ENCODE measurements around the gene NID1. TPM values are rescaled to one million over a fixed set of nuclear protein-coding genes. Genes with fewer than 3 reads are reported as not detected.

NID1 gene
- total and polyA plus RNA-seq, 2 of the 4 experiments (the other 2 are of a cell fraction): 21.9 to 83.3 TPM

DNA sequence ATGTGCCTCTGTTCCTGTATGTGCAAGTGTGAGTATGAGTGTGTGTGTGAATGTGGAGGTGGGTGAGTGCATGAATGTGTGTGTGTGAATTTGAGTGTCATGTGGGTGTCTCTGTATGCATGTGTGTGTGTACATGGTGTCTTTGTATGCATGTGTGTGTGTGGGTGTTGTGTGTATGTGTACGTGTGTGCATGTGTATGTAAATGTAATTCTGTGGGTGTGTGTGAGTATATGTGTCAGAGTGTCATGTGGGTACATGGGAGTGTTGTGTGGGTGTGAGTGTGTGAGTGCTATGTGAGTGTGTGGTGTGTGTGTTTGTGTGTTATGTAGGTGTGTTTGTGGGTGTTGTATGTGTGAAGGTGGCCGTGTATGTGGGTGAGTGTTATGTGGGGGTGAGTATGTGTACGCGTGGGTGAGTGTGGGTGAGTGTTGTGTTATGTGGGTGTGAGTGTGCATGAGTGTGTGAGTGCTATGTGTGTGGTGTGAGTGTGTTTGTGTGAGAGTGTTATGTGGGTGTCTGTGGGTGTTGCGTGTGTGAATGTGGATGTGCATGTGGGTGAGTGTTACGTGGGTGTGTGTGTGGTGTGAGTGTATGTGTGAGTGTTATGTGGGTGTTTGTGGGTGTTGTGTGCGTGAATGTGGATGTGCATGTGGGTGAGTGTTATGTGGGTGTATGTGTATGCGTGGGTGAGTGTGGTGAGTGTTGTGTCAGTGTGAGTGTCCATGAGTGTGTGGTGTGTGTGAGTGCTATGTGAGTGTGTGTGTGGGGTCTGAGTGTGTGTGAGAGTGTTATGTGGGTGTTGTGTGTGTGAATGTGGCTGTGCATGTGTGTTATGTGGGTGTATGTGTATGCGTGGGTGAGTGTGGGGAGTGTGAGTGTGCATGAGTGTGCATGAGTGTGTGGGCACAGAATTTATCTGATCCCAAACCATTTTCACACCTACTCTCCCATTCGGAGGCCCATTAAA lies 36.6 kb upstream of the NID1 start:
- ChIA-PET POLR2A (ENCODE audit: unreplicated experiment) (no interaction called here), CTCF (no interaction called here)
- Histone ChIP-seq H3K27ac (ENCODE audit: insufficient read depth, low read length) (no peak overlapping the region), H3K9me3 (ENCODE audit: control insufficient read depth, insufficient read depth, low read length) (peaks cover 6% of the 10 kb centered on the region), H3K4ac (ENCODE audit: low read depth, low read length) (no peak overlapping the region), H3K36me3 (ENCODE audit: control insufficient read depth, insufficient read depth, low read length) (no peaks in the 10 kb centered on the region), H3K79me1 (ENCODE audit: low read depth in 1 of 2, low read length in 2 of 2) (no peaks in the 10 kb centered on the region), H4K20me1 (ENCODE audit: insufficient read depth, low read length) (peaks cover 3% of the 10 kb centered on the region; the same call in 1 of the 2 replicates), H3K4me2 (ENCODE audit: low read depth, low read length) (no peak overlapping the region), H3K56ac (ENCODE audit: extremely low read depth, insufficient read depth, low read length) (no peak overlapping the region), H4K91ac (ENCODE audit: insufficient read depth, low read depth, low read length) (no peak overlapping the region), H2AFZ (replicated peaks; ENCODE audit: low read length, poor library complexity) (no peak overlapping the region), H2AK5ac (ENCODE audit: low read depth, low read length) (peak overlapping the region; percentile 24; the same call in 1 of the 2 replicates), H2BK20ac (ENCODE audit: low read depth, low read length) (no peak overlapping the region), H3K18ac (ENCODE audit: low read depth, low read length) (no peak overlapping the region), H3K4me3 (ENCODE audit: insufficient read depth, low read depth, low read length) (no peak overlapping the region), H2BK5ac (ENCODE audit: low read depth, low read length, poor library complexity, severe bottlenecking) (peak overlapping the region; percentile 43), H4K8ac (ENCODE audit: low read depth in 2 of 2, low read length in 2 of 2) (no peak overlapping the region), H3K14ac (replicated peaks; ENCODE audit: low read depth, low read length) (no peak overlapping the region), H3K27me3 (ENCODE audit: control insufficient read depth, insufficient read depth, low read length) (peaks cover 7% of the 10 kb centered on the region), H3K4me1 (ENCODE audit: control insufficient read depth, insufficient read depth, low read length) (peaks cover 2% of the 10 kb centered on the region; the same call in 1 of the 2 replicates), H2BK120ac (ENCODE audit: low read depth, low read length) (no peak overlapping the region), H2AK9ac (replicated peaks; ENCODE audit: low read depth, low read length, poor library complexity) (no peak overlapping the region), H3K9me1 (ENCODE audit: insufficient read depth, low read length) (no peaks in the 10 kb centered on the region), H2BK15ac (ENCODE audit: low read depth, low read length) (no peak overlapping the region), H4K5ac (ENCODE audit: low read depth, low read length) (no peak overlapping the region), H3K23ac (ENCODE audit: low read depth, low read length) (no peak overlapping the region), H3K9ac (ENCODE audit: low read depth, low read length) (no peak overlapping the region)
- in situ Hi-C loops (cut with MboI; ENCODE audit: low sequenced_read_pairs) (loop anchor here (10.0 to 25.0 kb wide), 2 partner anchors 1286 to 1463 kb away; no protein-coding TSS in a partner anchor), intact Hi-C loops (cut with micrococcal nuclease) (loop anchor here (5.0 to 10.0 kb wide), 2 partner anchors 1283 to 1706 kb away; no protein-coding TSS in a partner anchor), dilution Hi-C loops (cut with HindIII; ENCODE audit: low sequenced_read_pairs, unreplicated experiment) (no loop called here)
- DNase-seq (no peak), ATAC-seq (ENCODE audit: low read depth) (no peak)
- TF ChIP-seq RCOR1 (IDR thresholded peaks at IDR 0.05; ENCODE audit: insufficient replicate concordance, low read length): no peak
- no peak for TF ChIP-seq MAZ (IDR thresholded peaks at IDR 0.05; ENCODE audit: borderline replicate concordance, low read depth, low read length)
- TF ChIP-seq NFE2L2 (IDR thresholded peaks at IDR 0.05; ENCODE audit: low read depth, low read length): no peak
- no peak for TF ChIP-seq RFX5 (IDR thresholded peaks at IDR 0.05; ENCODE audit: low read depth, low read length)
- TF ChIP-seq CHD1 (IDR thresholded peaks at IDR 0.05; ENCODE audit: low read depth, low read length): no peak
- no peak for TF ChIP-seq POLR2A (IDR thresholded peaks at IDR 0.05; ENCODE audit: low read depth, low read length)
- TF ChIP-seq SMC3 (IDR thresholded peaks at IDR 0.05; ENCODE audit: low read depth, low read length): no peak
- TF ChIP-seq, protein P1, sequence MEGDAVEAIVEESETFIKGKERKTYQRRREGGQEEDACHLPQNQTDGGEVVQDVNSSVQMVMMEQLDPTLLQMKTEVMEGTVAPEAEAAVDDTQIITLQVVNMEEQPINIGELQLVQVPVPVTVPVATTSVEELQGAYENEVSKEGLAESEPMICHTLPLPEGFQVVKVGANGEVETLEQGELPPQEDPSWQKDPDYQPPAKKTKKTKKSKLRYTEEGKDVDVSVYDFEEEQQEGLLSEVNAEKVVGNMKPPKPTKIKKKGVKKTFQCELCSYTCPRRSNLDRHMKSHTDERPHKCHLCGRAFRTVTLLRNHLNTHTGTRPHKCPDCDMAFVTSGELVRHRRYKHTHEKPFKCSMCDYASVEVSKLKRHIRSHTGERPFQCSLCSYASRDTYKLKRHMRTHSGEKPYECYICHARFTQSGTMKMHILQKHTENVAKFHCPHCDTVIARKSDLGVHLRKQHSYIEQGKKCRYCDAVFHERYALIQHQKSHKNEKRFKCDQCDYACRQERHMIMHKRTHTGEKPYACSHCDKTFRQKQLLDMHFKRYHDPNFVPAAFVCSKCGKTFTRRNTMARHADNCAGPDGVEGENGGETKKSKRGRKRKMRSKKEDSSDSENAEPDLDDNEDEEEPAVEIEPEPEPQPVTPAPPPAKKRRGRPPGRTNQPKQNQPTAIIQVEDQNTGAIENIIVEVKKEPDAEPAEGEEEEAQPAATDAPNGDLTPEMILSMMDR (conservative IDR thresholded peaks at IDR 0.05; ENCODE audit: low read depth, low read length): no peak
- TF ChIP-seq MXI1 (IDR thresholded peaks at IDR 0.05; ENCODE audit: borderline replicate concordance, low read depth, low read length): no peak
- no peak for TF ChIP-seq BHLHE40 (IDR thresholded peaks at IDR 0.05; ENCODE audit: low read depth, low read length)
- TF ChIP-seq, protein P2, sequence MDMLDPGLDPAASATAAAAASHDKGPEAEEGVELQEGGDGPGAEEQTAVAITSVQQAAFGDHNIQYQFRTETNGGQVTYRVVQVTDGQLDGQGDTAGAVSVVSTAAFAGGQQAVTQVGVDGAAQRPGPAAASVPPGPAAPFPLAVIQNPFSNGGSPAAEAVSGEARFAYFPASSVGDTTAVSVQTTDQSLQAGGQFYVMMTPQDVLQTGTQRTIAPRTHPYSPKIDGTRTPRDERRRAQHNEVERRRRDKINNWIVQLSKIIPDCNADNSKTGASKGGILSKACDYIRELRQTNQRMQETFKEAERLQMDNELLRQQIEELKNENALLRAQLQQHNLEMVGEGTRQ (IDR thresholded peaks at IDR 0.05; ENCODE audit: low read depth, low read length): no peak
- TF ChIP-seq RAD21 (IDR thresholded peaks at IDR 0.05; ENCODE audit: low read length): no peak
- no peak for TF ChIP-seq CEBPB (IDR thresholded peaks at IDR 0.05; ENCODE audit: low read depth, low read length)
- TF ChIP-seq, protein P3, sequence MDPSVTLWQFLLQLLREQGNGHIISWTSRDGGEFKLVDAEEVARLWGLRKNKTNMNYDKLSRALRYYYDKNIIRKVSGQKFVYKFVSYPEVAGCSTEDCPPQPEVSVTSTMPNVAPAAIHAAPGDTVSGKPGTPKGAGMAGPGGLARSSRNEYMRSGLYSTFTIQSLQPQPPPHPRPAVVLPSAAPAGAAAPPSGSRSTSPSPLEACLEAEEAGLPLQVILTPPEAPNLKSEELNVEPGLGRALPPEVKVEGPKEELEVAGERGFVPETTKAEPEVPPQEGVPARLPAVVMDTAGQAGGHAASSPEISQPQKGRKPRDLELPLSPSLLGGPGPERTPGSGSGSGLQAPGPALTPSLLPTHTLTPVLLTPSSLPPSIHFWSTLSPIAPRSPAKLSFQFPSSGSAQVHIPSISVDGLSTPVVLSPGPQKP (IDR thresholded peaks at IDR 0.05; ENCODE audit: borderline replicate concordance, low read depth, low read length): no peak
- 74% methylated on average over 7 of the region's 10 CpGs; no CpG with 5 or more reads in 1 of the 2 experiments for WGBS, 2 experiments (ENCODE audit: extremely low coverage in 2 of 2, insufficient read length in 1 of 2)
- no TSS peak for BruUV-seq (replicated peaks)
